Measurements from ENCODE around the gene ITGA5.

DNA sequence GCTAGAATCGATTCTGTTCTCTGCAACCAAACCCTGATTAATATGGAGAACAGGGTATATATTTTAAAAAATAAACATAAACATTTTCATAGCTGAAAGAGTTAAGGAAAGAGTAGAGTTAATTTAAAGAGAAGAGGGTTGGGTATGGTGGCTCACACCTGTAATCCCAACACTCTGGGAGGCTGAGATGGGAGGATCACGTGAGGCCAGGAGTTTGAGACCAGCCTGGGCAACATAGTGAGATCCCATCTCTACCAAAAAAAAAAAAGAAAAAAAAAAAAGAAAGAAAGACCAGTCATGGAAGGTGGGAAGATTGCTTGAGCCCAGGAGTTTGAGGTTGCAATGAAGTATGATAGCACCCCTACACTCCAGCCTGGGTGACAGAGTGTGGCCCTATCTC lies 28.9 kb upstream of the ITGA5 start:
- TF ChIP-seq, protein P1, sequence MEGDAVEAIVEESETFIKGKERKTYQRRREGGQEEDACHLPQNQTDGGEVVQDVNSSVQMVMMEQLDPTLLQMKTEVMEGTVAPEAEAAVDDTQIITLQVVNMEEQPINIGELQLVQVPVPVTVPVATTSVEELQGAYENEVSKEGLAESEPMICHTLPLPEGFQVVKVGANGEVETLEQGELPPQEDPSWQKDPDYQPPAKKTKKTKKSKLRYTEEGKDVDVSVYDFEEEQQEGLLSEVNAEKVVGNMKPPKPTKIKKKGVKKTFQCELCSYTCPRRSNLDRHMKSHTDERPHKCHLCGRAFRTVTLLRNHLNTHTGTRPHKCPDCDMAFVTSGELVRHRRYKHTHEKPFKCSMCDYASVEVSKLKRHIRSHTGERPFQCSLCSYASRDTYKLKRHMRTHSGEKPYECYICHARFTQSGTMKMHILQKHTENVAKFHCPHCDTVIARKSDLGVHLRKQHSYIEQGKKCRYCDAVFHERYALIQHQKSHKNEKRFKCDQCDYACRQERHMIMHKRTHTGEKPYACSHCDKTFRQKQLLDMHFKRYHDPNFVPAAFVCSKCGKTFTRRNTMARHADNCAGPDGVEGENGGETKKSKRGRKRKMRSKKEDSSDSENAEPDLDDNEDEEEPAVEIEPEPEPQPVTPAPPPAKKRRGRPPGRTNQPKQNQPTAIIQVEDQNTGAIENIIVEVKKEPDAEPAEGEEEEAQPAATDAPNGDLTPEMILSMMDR (IDR thresholded peaks at IDR 0.05): no peak
- TF ChIP-seq POLR2A (IDR thresholded peaks at IDR 0.05): no peak

Measured in body of pancreas (tissue), 4 donors.